ENCODE measurements around the gene WIPF3. TPM values are rescaled to one million over a fixed set of nuclear protein-coding genes. Genes with fewer than 3 reads are reported as not detected.

Gene WIPF3
- total and polyA plus RNA-seq, 2 of the 4 experiments (the other 2 are of a cell fraction): not detected

DNA sequence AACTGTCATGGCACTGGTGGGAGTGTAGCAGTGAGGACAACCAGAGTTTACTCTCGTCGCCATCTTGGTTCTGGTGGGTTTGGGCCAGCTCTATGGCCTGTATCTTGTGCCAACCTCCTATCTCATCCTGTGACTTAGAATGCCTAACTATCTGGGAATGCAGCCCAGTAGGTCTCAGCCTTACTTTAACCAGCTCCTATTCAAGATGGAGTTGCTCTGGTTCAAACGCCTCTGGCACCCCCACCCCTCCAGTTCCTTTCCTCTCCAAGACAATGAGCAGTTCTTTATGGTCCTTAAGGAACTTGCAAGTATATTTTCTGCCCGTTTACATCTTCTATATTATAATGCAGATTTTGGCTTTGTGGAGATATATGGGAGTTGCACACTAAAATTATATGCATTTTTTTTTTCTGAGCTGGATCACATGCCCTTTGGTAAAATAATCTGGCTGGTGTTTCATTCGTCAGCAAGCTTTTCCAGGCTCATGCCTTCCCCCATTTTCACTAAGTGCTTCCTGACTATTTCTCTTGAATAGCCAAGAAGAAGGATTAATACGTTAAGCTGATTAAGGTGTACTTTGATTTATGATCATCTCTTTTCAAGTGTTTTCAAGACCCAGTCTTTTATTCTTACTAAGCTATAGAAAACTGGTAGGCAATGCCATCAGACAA is 11.2 kb upstream of the WIPF3 start:
- Histone ChIP-seq H4K8ac (ENCODE audit: low read depth in 2 of 2, low read length in 2 of 2) (no peak overlapping the region), H4K5ac (ENCODE audit: low read depth, low read length) (no peak overlapping the region), H4K91ac (ENCODE audit: insufficient read depth, low read depth, low read length) (no peak overlapping the region), H2AK5ac (ENCODE audit: low read depth, low read length) (no peak overlapping the region), H3K4me2 (ENCODE audit: low read depth, low read length) (no peak overlapping the region), H3K14ac (replicated peaks; ENCODE audit: low read depth, low read length) (no peak overlapping the region), H3K79me1 (ENCODE audit: low read depth in 1 of 2, low read length in 2 of 2) (no peaks in the 10 kb centered on the region), H3K4ac (ENCODE audit: low read depth, low read length) (no peak overlapping the region), H3K27ac (ENCODE audit: insufficient read depth, low read length) (no peak overlapping the region), H3K23ac (ENCODE audit: low read depth, low read length) (no peak overlapping the region), H3K4me1 (ENCODE audit: control insufficient read depth, insufficient read depth, low read length) (no peaks in the 10 kb centered on the region), H3K9ac (ENCODE audit: low read depth, low read length) (no peak overlapping the region), H2BK120ac (ENCODE audit: low read depth, low read length) (no peak overlapping the region), H4K20me1 (ENCODE audit: insufficient read depth, low read length) (no peaks in the 10 kb centered on the region), H3K9me3 (ENCODE audit: control insufficient read depth, insufficient read depth, low read length) (no peaks in the 10 kb centered on the region), H3K9me1 (ENCODE audit: insufficient read depth, low read length) (no peaks in the 10 kb centered on the region), H3K18ac (ENCODE audit: low read depth, low read length) (no peak overlapping the region), H3K27me3 (ENCODE audit: control insufficient read depth, insufficient read depth, low read length) (peaks cover 3% of the 10 kb centered on the region; the same call in 1 of the 2 replicates), H2AK9ac (replicated peaks; ENCODE audit: low read depth, low read length, poor library complexity) (no peak overlapping the region), H2AFZ (replicated peaks; ENCODE audit: low read length, poor library complexity) (no peak overlapping the region), H3K56ac (ENCODE audit: extremely low read depth, insufficient read depth, low read length) (no peak overlapping the region), H3K4me3 (ENCODE audit: insufficient read depth, low read depth, low read length) (no peak overlapping the region), H2BK15ac (ENCODE audit: low read depth, low read length) (no peak overlapping the region), H2BK20ac (ENCODE audit: low read depth, low read length) (no peak overlapping the region), H2BK5ac (ENCODE audit: low read depth, low read length, poor library complexity, severe bottlenecking) (no peak overlapping the region), H3K36me3 (ENCODE audit: control insufficient read depth, insufficient read depth, low read length) (no peaks in the 10 kb centered on the region)
- dilution Hi-C loops (cut with HindIII; ENCODE audit: low sequenced_read_pairs, unreplicated experiment): no loop called here
- TF ChIP-seq RAD21 (IDR thresholded peaks at IDR 0.05; ENCODE audit: low read length) (no peak), NFE2L2 (IDR thresholded peaks at IDR 0.05; ENCODE audit: low read depth, low read length) (no peak), POLR2A (IDR thresholded peaks at IDR 0.05; ENCODE audit: low read depth, low read length) (no peak), MXI1 (IDR thresholded peaks at IDR 0.05; ENCODE audit: borderline replicate concordance, low read depth, low read length) (no peak), MAFK (IDR thresholded peaks at IDR 0.05; ENCODE audit: low read depth, low read length) (no peak), RCOR1 (IDR thresholded peaks at IDR 0.05; ENCODE audit: insufficient replicate concordance, low read length) (no peak), CHD1 (IDR thresholded peaks at IDR 0.05; ENCODE audit: low read depth, low read length) (no peak), SMC3 (IDR thresholded peaks at IDR 0.05; ENCODE audit: low read depth, low read length) (no peak), RFX5 (IDR thresholded peaks at IDR 0.05; ENCODE audit: low read depth, low read length) (no peak), BHLHE40 (IDR thresholded peaks at IDR 0.05; ENCODE audit: low read depth, low read length) (no peak), FOS (IDR thresholded peaks at IDR 0.05; ENCODE audit: low read depth, low read length) (no peak), MAZ (IDR thresholded peaks at IDR 0.05; ENCODE audit: borderline replicate concordance, low read depth, low read length) (no peak), CEBPB (IDR thresholded peaks at IDR 0.05; ENCODE audit: low read depth, low read length) (no peak)
- TF ChIP-seq, protein P1, sequence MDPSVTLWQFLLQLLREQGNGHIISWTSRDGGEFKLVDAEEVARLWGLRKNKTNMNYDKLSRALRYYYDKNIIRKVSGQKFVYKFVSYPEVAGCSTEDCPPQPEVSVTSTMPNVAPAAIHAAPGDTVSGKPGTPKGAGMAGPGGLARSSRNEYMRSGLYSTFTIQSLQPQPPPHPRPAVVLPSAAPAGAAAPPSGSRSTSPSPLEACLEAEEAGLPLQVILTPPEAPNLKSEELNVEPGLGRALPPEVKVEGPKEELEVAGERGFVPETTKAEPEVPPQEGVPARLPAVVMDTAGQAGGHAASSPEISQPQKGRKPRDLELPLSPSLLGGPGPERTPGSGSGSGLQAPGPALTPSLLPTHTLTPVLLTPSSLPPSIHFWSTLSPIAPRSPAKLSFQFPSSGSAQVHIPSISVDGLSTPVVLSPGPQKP (IDR thresholded peaks at IDR 0.05; ENCODE audit: borderline replicate concordance, low read depth, low read length): no peak
- TF ChIP-seq, protein P2, sequence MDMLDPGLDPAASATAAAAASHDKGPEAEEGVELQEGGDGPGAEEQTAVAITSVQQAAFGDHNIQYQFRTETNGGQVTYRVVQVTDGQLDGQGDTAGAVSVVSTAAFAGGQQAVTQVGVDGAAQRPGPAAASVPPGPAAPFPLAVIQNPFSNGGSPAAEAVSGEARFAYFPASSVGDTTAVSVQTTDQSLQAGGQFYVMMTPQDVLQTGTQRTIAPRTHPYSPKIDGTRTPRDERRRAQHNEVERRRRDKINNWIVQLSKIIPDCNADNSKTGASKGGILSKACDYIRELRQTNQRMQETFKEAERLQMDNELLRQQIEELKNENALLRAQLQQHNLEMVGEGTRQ (IDR thresholded peaks at IDR 0.05; ENCODE audit: low read depth, low read length): no peak
- TF ChIP-seq, protein P3, sequence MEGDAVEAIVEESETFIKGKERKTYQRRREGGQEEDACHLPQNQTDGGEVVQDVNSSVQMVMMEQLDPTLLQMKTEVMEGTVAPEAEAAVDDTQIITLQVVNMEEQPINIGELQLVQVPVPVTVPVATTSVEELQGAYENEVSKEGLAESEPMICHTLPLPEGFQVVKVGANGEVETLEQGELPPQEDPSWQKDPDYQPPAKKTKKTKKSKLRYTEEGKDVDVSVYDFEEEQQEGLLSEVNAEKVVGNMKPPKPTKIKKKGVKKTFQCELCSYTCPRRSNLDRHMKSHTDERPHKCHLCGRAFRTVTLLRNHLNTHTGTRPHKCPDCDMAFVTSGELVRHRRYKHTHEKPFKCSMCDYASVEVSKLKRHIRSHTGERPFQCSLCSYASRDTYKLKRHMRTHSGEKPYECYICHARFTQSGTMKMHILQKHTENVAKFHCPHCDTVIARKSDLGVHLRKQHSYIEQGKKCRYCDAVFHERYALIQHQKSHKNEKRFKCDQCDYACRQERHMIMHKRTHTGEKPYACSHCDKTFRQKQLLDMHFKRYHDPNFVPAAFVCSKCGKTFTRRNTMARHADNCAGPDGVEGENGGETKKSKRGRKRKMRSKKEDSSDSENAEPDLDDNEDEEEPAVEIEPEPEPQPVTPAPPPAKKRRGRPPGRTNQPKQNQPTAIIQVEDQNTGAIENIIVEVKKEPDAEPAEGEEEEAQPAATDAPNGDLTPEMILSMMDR (conservative IDR thresholded peaks at IDR 0.05; ENCODE audit: low read depth, low read length): no peak
- DNase-seq (no peak), ATAC-seq (ENCODE audit: low read depth) (no peak)
- no TSS peak for BruUV-seq (replicated peaks)
- ChIA-PET POLR2A (ENCODE audit: unreplicated experiment) (no interaction called here), CTCF (no interaction called here)
- in situ Hi-C loops (cut with MboI; ENCODE audit: low sequenced_read_pairs): no loop called here
- no CpG with 5 or more reads among the region's 6 CpGs for WGBS, 2 experiments (ENCODE audit: extremely low coverage in 2 of 2, insufficient read length in 1 of 2)
- intact Hi-C loops (cut with micrococcal nuclease): no loop called here

All from IMR-90 (cell line).